ENCODE results near the gene KCNIP1. TPM values are rescaled to one million over a fixed set of nuclear protein-coding genes. Genes with fewer than 3 reads are reported as not detected.

KCNIP1 gene
- polyA plus RNA-seq, 1 donor from 2014 or later, result 13.8 TPM

- H3K9ac ChIP-seq (ENCODE audit: low read length), result no peak overlapping the region
- H3K27me3 ChIP-seq (ENCODE audit: insufficient read depth, low read depth, low read length), result no peaks in the 10 kb centered on the region
- H3K4me2 ChIP-seq (ENCODE audit: low read length), result no peak overlapping the region
- no peaks in the 10 kb centered on the region for H3K9me3 ChIP-seq (ENCODE audit: low read length)
- no peak overlapping the region for H2AFZ ChIP-seq (ENCODE audit: low read depth, low read length)
- H3K27ac ChIP-seq (ENCODE audit: low read length), result no peak overlapping the region
- H3F3A ChIP-seq (ENCODE audit: insufficient read depth, low read length, poor library complexity, severe bottlenecking), result peaks cover 3% of the 10 kb centered on the region
- no peaks in the 10 kb centered on the region for H4K20me1 ChIP-seq (ENCODE audit: insufficient read depth)
- no peaks in the 10 kb centered on the region for H3K36me3 ChIP-seq (ENCODE audit: insufficient read depth, low read length)
- TF ChIP-seq POLR2AphosphoS5 (IDR thresholded peaks at IDR 0.05) (no peak), RAD21 (conservative IDR thresholded peaks at IDR 0.05) (no peak), MXI1 (conservative IDR thresholded peaks at IDR 0.05; ENCODE audit: poor library complexity, severe bottlenecking) (no peak), SMC3 (conservative IDR thresholded peaks at IDR 0.05; ENCODE audit: poor library complexity) (no peak), EP300 (conservative IDR thresholded peaks at IDR 0.05; ENCODE audit: poor library complexity, severe bottlenecking) (no peak), CTCF (IDR thresholded peaks at IDR 0.05; ENCODE audit: poor library complexity, severe bottlenecking) (no peak), REST (IDR thresholded peaks at IDR 0.05; ENCODE audit: borderline replicate concordance) (no peak)
- H3K79me2 ChIP-seq (replicated peaks; ENCODE audit: insufficient read depth, low read length), result no peaks in the 10 kb centered on the region
- H3K4me3 ChIP-seq (ENCODE audit: low read length), result no peak overlapping the region
- H3K9me2 ChIP-seq (ENCODE audit: insufficient read depth, low read length), result no peaks in the 10 kb centered on the region
These were observed 114.0 kb downstream of the KCNIP1 start for GRCh38 chr5:170617533-170618490.

GRCh38 chr5:170619869-170620268 is 116.0 kb downstream of the KCNIP1 start:
- H3K9me2 ChIP-seq (ENCODE audit: insufficient read depth, low read length), result no peaks in the 10 kb centered on the region
- H3K4me2 ChIP-seq (ENCODE audit: low read length), result no peak overlapping the region
- H3K4me3 ChIP-seq (ENCODE audit: low read length), result no peak overlapping the region
- H3K9ac ChIP-seq (ENCODE audit: low read length), result no peak overlapping the region
- H3K27me3 ChIP-seq (ENCODE audit: insufficient read depth, low read depth, low read length), result no peaks in the 10 kb centered on the region
- no peaks in the 10 kb centered on the region for H3K9me3 ChIP-seq (ENCODE audit: low read length)
- H3F3A ChIP-seq (ENCODE audit: insufficient read depth, low read length, poor library complexity, severe bottlenecking), result peaks cover 3% of the 10 kb centered on the region
- no peaks in the 10 kb centered on the region for H4K20me1 ChIP-seq (ENCODE audit: insufficient read depth)
- no peaks in the 10 kb centered on the region for H3K36me3 ChIP-seq (ENCODE audit: insufficient read depth, low read length)
- H3K79me2 ChIP-seq (replicated peaks; ENCODE audit: insufficient read depth, low read length), result no peaks in the 10 kb centered on the region
- no peak overlapping the region for H3K27ac ChIP-seq (ENCODE audit: low read length)
- no peak for TF ChIP-seq POLR2AphosphoS5 (IDR thresholded peaks at IDR 0.05)
- no peak for TF ChIP-seq EP300 (conservative IDR thresholded peaks at IDR 0.05; ENCODE audit: poor library complexity, severe bottlenecking)
- TF ChIP-seq REST (IDR thresholded peaks at IDR 0.05; ENCODE audit: borderline replicate concordance), result no peak
- TF ChIP-seq RAD21 (conservative IDR thresholded peaks at IDR 0.05), result no peak
- no peak for TF ChIP-seq TAF1 (IDR thresholded peaks at IDR 0.05; ENCODE audit: low read depth)
- no peak for TF ChIP-seq SMC3 (conservative IDR thresholded peaks at IDR 0.05; ENCODE audit: poor library complexity)
- no peak for TF ChIP-seq MXI1 (conservative IDR thresholded peaks at IDR 0.05; ENCODE audit: poor library complexity, severe bottlenecking)
- no peak for TF ChIP-seq CTCF (IDR thresholded peaks at IDR 0.05; ENCODE audit: poor library complexity, severe bottlenecking)
- no peak for TF ChIP-seq EZH2 (IDR thresholded peaks at IDR 0.05; ENCODE audit: borderline replicate concordance, insufficient read depth, low read length, poor library complexity, severe bottlenecking)
- no peak overlapping the region for H2AFZ ChIP-seq (ENCODE audit: low read depth, low read length)
